Glomerular endothelial cell (primary cell): Measurements from ENCODE around the gene AP3D1. TPM values are rescaled to one million over a fixed set of nuclear protein-coding genes. Genes with fewer than 3 reads are reported as not detected.
A peak's percentile ranks its signal among the peaks of the same experiment; 100 is the strongest.
"Not testable (repeated sequence)": the region's sequence is repeated elsewhere in the genome, so short reads cannot be mapped to it uniquely, and the experiment has no call there.

Source experiments
- DNase-seq: peaks from one replicate; pipeline ENCODE4 v3.0.0-alpha.2; 2011; ENCODE audit warnings: low read depth, low spot score; ENCODE audit errors: extremely low read depth
- total RNA-seq: library from RNA; depleted of rRNA; stranded (reverse); fragments of >200 nt; gene quantifications from 2 replicates; pipeline ENCODE4 v1.2.3, GENCODE V29; 2015

AP3D1 gene
- 128 and 195 TPM in 2 replicates for total RNA-seq

DNA sequence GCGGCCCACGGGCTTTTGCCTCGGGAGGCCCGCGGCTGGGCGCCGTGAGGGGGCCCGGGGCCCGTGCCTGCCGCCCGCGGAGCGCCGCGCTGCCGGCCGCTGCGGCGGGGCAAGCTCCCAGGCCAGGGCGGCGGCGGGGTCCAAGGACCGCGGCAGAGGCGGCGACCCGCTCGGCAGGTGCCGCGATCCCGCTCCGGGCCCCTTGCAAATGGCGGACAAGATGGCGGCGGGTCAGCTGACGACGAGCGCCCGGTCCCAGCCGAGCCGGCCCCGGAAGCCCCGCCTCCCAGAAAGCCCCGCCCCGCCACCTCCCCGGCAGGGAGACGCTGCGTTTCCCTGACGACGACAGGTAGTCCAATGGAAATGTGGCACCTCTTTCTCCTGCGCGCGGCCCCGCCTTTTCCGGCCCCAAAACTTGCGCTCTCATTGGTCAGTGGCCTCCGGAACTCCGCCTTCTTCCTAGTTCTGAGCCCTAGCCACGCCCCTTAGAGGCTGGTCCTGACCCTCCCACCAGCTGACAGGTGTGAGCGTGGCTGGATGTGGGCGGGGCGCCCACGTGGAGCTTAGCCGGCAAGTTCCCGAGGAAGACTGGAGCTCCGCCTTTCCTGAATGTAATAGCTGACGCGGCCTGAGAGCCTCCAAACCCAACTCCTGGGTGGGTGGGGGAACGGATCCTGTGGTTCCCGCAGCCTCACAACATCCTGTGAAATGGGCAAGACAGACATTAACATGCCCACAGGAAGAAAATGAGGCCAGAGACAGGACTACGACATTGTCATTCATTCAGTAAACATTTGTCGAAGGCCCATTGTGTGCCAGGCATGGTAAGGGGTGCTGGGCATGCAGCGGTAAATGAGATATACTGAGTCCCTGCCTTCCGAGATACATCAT lies at the start of gene AP3D1:
TSS of gene AP3D1 (minus strand) at position 228 of the 891 bp plus-strand sequence. CDS start 232 bp downstream, outside the sequence.
- DNase-seq, result peak; percentile 98

DNA sequence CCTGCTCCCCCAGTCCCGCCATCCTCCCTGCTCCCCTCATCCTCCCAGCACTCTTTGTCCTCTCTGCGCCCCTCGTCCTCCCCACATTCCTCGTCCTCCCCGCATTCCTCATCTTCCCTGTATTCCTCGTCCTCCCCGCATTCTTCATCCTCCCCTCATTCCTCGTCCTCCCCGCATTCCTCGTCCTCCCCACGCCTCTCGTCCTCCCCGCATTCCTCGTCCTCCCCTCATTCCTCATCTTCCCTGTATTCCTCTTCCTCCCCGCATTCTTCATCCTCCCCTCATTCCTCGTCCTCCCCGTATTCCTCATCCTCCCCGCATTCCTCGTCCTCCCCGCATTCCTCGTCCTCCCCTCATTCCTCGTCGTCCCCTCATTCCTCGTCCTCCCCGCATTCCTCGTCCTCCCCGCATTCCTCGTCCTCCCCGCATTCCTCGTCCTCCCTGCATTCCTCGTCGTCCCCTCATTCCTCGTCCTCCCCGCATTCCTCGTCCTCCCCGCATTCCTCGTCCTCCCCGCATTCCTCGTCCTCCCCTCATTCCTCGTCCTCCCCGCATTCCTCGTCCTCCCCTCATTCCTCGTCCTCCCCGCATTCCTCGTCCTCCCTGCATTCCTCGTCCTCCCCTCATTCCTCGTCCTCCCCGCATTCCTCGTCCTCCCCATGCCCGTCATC lies 49.4 kb upstream of the AP3D1 start:
- not testable (repeated sequence) for DNase-seq

DNA sequence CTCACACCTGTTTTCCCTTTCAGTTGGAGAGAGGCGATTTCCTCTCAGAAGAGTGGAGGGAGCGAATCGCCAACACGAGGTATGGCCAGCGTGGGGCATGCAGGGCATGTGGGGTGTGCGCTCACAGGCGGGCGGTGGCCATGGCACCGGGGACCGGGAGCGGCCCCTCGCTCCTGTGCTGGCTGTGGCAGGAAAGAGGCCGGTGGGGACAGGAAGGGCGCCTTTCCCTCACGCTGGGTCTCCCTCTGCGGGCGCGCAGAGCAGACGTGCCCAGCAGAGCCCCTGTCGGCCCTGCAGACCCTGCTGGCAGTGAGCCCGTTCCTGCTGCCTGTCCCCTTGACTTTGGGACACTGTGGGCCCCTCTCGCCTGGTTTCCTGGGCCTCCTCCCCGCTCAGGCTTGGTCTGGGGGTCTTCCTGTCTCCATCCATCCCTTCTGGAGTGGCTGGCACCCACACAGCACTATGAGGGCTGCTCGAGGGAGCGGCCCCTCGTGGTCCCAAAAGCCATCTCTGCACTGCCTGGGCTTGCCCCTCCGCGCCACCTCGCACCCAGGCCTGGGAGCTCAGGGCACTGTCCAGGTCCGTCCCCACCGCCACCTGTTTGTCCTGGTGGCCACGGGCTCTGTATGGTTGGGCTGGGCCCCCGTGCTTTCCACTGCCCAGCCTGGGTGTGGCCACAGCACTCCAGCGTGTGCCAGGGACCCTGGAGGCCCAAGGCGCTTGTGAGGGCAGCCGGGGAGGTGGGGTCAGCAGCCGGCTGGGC lies 48.7 kb upstream of the AP3D1 start:
- no peak for DNase-seq

DNA sequence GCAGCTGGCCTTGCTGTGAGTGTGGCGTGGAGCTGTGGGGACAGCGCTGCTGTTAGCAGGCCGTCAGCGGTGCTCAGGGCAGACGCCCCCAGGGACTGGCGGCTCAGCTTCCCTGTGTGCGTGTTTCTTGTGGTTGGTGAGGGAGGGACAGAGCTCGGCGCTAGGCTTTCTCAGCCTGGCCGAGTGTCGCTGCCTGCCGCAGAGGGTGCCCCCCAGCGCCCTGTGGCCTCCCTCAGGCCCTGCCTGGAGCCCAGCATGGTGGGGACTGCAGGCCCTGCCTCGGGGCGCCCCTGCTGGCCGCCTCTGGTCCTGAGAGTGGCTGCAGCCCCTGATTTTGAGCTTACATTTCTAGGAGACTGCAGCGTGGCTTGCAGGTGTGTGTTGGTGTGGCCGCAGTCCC lies 47.8 kb upstream of the AP3D1 start:
- DNase-seq, result no peak

DNA sequence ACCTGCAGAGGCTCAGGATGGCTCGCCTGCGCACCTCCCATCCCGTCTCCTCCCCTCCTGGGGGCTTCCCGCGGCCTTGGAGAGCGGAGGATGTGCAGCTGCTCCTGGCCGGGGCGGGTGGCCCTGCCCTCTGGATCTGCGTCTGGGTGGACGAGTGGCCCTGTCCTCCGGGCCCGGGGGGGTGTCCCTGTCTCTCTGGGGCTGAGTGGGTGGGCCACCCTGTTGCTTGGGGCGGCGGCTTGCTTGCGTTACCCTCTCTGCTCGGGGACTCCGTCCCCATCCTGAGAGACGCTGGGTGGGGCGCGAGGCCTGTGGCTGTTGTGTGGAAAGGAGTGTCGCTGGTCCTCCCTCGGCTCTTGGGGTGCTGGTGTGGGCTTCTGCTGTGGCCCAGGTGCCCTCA lies 47.0 kb upstream of the AP3D1 start:
- no peak for DNase-seq

DNA sequence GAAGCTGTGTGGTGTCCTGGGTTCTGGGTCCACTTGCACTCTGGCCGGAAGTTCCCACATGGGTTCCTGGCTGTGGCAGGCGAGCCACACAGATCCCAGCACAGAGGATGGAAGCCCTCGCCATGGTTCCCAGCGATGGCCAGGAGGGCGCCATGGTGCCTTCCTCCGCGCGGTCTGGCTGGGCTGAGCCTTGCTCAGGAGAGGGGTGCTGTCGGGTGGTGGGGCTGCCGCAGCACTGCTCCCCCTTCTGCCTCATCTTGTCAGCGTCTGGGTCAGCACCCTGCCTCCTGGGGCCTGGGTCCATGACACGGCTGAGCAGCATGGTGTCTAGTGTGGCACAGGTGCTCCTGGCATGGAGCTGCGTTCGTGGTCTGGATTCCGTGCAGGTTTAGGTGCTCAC lies 45.9 kb upstream of the AP3D1 start:
- DNase-seq, result no peak

DNA sequence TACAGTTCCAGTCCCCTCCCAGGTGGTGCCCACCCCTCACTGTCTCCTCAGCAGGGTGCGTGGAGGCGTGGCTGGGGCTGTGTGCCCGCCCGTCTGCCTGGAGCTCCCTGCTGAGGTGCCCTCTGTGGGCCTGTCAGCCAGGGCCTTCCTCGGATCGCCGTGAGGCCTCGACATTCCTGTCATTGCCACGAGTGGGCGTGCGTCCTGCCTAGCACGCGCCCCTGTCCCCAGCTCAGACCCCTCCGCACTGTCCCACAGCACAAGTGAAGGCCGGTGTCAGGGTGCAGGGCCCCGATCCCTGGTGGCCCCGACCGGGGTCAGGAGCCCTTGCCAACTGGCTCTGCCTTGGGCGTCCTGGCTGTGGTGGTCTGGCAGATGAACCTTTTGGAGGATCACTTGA lies 44.5 kb upstream of the AP3D1 start:
- no peak for DNase-seq

DNA sequence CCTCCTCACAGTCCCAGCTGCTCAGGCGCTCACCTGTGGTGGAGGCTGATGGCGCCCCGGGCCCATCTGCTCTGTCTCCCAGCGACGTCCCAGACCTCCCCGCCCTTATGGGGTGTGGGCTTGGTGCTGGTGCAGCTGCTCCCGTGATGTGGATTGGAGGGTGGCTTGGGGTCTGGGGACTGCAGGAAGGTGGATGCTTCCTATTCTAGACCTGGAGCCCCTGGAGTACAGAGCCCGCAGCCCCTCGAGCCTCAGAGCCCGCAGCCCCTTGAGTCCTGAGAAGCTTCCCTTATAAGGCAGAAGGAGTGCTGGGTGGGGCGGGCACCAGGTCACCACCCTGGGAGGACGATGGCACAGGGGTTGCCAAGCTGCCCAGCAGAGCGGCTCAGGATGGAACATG lies 44.0 kb upstream of the AP3D1 start:
- DNase-seq, result no peak

DNA sequence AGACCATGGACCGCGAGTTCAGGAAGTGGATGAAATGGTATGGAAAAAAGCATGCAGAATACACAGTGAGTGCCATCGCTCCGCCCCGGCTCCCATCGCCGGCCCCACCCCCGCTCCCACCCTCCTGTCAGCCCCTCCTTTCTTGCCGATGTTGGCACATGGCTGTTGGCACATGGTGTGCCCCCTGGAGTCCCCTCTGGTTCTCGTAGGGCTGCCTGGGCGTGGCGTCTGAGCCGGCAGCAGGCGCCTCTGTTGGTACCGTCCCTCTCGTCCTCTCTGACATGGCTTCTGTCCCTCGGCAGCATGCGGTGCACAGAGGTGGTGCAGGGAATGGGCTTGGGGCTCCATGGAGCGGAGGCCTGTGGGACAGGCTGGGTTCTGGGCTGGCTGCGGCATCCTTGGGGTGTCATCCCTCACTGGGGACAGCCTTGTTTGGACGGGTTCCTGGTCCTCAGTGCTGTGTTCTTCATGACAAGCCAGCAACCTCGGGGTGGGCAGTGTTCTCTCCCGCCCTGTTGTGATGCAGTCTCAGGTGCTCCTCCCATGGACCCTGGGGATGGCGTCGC lies 43.2 kb upstream of the AP3D1 start:
- DNase-seq, result no peak

DNA sequence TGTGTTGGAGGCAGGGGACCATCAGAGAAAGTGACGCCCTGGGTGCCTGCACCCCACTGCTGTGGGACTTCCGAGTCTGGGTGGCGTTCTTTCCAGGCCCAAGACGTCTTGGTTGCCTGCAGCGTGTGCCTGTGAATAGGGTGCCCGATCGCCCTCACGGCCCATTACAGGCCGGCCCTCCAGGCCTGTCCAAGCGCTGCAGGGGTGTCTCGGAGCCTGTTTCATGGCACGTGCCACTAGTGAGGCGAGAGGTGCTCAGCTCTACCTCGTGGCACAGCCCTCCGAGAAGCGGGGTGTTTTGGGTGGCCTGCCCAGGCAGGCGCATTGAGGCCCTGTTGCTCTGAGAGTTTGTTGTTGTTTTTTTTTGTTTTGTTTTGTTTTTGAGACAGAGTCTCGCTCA lies 42.4 kb upstream of the AP3D1 start:
- DNase-seq, result no peak

DNA sequence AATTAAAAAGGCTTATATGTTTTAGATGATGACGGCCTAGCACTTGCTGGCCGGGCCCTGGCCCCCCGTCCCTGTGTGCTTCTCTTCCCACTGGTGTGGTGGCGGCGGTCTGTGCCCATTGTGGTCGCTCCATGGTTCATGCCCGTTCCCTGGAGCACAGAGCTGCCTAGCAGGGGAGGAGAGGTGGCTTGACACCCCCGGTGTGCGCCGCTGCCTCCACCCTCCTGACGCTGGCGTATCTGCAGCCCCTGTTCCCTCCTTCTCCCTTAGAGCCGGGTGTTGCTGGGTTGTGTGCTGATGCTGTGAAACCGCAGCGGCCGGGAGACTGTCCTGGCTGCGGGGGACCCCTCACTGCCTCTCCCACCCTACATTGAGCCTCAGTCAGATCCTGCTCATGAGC lies 41.5 kb upstream of the AP3D1 start:
- no peak for DNase-seq

DNA sequence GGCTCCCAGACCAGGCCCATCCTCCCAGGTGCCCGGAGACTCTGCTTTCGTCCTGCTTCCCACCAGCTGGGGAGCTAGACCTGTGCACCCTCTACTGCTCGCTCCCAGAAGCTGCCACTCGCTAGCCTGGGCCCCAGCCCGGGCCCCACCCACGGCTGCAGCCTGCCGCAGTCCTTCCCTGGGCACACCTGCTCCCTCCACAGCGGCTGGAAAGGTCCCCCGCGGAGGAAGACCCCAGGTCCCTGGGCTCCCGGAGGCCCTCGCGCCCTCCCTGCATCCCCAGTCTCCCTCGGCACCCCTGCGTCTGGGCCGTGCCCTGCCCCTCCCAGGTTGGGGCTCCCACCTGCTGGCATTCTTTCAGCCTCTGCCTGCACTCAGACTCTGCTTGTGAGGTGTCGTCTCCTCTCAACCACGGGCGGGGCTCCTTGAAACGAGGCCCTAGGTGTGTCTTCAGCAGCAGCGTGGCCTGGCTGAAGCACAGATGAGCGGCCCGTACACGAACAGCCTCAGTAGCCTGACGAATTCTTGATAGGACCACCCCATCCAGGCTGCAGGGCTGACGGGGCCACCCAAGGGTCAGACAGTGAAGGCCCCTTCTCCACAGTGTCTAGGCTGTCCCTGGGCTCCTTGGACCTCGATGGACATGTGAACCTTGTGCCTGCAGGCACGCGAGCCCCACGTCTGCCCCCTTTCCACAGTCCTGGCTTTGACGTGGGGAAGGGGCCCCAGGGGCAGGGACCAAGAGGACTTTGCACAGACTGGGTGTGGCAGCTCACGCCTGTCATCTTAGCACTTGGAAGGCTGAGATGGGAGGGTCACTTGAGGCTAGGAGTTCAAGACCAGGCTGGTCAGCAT lies 40.3 kb upstream of the AP3D1 start:
- DNase-seq, result no peak

DNA sequence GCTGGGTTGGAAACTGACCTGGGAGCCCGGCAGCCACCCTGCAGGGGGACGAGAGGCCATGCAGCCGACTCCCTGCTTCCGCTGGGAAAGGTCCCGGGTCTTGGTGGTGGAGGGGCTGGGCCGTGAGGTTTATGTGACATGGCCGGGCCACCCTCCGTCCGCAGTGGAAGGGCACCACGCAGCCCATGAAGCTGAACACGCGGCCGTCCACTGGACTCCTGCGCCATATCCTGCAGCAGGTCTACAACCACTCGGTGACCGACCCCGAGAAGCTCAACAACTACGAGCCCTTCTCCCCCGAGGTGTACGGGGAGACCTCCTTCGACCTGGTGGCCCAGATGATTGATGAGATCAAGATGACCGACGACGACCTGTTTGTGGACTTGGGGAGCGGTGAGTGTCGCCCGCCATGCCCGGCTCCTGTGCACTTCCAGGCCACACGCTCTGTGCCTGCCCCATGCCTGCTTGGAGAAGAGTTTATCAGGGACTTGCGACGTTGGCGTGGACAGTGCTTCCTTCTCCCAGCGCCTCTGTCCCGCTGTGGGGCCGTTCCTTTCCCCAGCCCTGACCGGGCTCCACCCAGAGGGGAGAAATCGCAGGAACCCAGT lies 39.6 kb upstream of the AP3D1 start:
- no peak for DNase-seq

DNA sequence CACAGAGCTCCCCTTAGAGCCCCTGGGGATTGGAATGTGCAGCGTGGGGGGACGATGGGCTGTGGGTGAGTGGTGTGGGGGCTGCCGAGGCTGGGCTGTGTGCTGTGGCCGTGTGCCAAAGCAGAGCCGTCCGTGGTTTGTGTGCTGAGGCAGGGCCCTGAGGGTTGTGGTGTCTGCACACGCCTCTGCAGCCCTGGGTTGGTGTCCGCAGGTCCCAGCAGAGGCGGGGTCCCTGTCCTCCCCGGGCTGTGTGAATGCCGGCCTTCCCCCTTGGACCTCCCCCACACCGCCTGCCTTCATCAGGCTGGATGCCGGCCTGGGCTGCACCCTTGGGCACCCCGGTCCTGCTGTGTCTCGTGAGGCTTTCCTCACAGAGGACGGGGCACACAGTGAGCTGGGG lies 38.5 kb upstream of the AP3D1 start:
- DNase-seq, result no peak

DNA sequence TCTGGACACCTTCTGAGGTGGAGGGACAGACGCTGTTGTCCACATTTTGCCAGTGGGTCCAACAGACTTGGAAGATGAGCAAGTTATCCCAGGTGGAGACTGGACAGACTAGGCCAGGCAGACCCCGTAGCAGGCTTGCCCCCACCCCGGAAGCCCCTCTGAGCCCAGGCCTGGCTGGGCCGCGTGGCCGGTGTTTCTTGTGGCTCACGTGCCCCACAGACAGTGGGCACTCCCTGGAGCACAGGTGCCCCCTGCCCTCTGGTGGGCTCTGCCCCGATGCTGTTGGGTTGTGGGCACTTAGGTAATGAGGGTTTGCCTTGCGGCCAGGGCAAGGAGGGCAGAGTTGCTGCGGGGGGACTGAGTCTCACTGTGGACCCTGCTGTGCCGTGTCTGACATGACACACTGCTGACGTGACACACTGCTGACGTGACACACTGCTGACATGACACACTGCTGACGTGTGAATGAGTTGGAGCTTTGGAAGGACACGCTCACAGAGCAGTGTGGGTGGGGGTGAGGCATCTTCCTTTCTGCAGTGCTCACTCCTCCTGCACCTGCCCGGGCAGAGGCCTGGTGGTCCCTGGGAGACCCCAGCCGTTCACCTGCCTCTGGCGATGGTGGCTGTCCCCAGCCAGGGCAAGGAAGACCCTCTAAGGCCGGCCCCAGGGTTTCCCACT lies 37.5 kb upstream of the AP3D1 start:
- DNase-seq, result no peak

DNA sequence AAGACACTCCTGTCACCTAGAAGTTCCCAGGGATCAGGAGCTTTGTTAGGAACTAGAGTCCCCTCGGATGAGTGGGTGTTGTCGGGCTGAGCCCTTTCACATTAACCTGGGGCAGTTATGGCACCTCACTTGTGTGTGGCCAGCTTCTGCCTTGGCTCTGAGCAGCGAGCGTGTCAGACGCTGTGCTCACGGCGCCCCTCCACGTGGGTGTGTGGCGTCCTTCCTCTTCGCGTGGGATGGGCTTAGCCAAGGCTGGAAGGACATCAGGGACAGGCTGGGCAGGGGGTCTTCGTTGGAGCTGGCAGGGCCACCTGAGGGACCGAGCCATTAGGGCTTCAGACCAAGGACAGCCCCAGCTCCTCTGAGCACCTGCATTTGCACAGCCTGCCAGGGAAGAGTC lies 35.8 kb upstream of the AP3D1 start:
- DNase-seq, result no peak

DNA sequence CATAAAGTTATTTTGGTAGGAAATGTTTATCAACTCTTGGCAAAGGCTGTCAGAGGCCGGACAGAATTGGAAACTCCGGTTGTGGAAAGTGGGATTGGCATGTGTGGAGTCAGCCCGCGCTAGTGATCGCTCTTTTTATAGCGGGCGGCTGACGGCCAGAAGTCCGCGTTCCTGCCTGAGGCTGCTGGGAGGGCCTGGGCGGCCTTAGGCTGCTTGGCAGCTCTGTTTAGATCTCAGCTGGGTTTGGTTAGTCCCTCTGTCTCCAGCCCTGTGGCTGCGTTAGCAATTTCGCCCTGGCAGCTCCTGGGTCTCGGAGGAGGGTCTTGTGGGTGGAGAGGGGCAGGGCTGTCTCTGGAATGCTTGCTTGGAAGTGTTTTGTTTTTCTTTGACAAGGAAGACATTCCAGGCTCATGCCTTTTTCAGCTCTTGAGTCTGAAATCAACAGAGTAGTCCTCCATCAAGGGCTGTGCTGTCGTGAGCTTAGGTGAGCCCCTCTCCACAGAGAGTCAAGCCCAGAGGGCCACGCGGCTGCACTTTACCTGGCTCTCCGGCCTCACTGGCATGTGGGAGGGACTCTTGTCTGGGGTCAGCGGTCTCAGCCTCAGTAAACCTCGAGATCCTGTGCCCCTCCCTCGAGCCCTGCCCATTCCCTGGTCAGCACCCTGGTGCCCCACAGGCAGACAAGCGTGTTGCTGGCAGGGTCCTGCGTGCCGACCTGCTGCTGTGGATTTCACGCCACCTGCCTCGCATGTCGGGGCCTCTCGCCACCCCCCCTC lies 34.9 kb upstream of the AP3D1 start:
- DNase-seq, result no peak

DNA sequence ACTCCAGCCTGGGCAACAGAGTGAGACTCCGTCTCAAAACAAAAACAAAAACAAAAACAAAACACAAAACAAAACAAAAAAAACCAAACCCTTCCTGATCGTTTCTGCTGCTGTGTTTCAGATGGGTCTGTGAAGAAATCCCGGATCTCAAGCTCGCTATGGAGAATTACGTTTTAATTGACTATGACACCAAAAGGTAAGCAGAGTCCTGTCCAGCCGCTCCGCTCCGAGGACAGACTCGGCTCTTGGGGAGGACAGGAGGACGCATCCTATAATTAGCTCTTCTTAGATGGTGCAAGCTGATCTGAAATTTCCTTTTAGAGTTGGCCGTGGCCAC lies 34.3 kb upstream of the AP3D1 start:
- DNase-seq, result no peak
